GM12864 (cell line): ENCODE measurements around the gene FAM118A.
"Not testable (repeated sequence)": the region's sequence is repeated elsewhere in the genome, so short reads cannot be mapped to it uniquely, and the experiment has no call there.

Source experiments
- DNase-seq: peaks from one replicate; pipeline ENCODE4 v3.0.0-alpha.2; 2011; ENCODE audit warnings: low read depth
- H3K4me3 ChIP-seq: 2 replicates; pipeline ENCODE4 v1.5.1; 2011; ENCODE audit warnings: mild to moderate bottlenecking, low read depth, low read length, control low read depth
- CTCF ChIP-seq: IDR thresholded peaks from 2 replicates; pipeline ENCODE4 v1.5.1; 2011; ENCODE audit warnings: low read depth, mild to moderate bottlenecking, moderate library complexity, low read length, control low read depth, inconsistent platforms; ENCODE audit errors: missing control alignments

The FAM118A gene

GRCh38 chr22:45294030-45294429 is 15.7 kb upstream of the FAM118A start:
- TF ChIP-seq CTCF, result no peak
- no peak overlapping the region for H3K4me3 ChIP-seq
- DNase-seq, result no peak

- H3K4me3 ChIP-seq, DNase-seq: not testable (repeated sequence)
These were observed 14.7 kb upstream of the FAM118A start for GRCh38 chr22:45295004-45295403.

GRCh38 chr22:45295492-45295891 is 14.2 kb upstream of the FAM118A start:
- TF ChIP-seq CTCF, result no peak
- no peak overlapping the region for H3K4me3 ChIP-seq
- DNase-seq, result no peak

- TF ChIP-seq CTCF, result no peak
- H3K4me3 ChIP-seq, result no peak overlapping the region
- no peak for DNase-seq
These were observed 13.0 kb upstream of the FAM118A start for GRCh38 chr22:45296628-45297297.

- no peak for DNase-seq
- no peak overlapping the region for H3K4me3 ChIP-seq
- no peak for TF ChIP-seq CTCF
These were observed 10.7 kb upstream of the FAM118A start for GRCh38 chr22:45298934-45299505.

- DNase-seq, result no peak
- no peak overlapping the region for H3K4me3 ChIP-seq
- no peak for TF ChIP-seq CTCF
These were observed 7.0 kb upstream of the FAM118A start for GRCh38 chr22:45302751-45303150.

GRCh38 chr22:45303181-45303580 is 6.6 kb upstream of the FAM118A start:
- no peak overlapping the region for H3K4me3 ChIP-seq
- DNase-seq, result no peak
- no peak for TF ChIP-seq CTCF
